AG10803 (cell line): Measurements from ENCODE around the gene FAR1.

ENCODE experiments used
- DNase-seq: peaks from one replicate; pipeline ENCODE4 v3.0.0; 2010; ENCODE audit warnings: low read depth
- H3K4me3 ChIP-seq: 2 replicates; pipeline ENCODE4 v1.5.1; 2011; ENCODE audit warnings: mild to moderate bottlenecking, low read length, control low read depth
- TF ChIP-seq, protein P1 (sequence below): conservative IDR thresholded peaks from 2 replicates; pipeline ENCODE4 v1.5.1; 2011; ENCODE audit warnings: mild to moderate bottlenecking, low read length, control low read depth, inconsistent platforms

FAR1 gene

DNA sequence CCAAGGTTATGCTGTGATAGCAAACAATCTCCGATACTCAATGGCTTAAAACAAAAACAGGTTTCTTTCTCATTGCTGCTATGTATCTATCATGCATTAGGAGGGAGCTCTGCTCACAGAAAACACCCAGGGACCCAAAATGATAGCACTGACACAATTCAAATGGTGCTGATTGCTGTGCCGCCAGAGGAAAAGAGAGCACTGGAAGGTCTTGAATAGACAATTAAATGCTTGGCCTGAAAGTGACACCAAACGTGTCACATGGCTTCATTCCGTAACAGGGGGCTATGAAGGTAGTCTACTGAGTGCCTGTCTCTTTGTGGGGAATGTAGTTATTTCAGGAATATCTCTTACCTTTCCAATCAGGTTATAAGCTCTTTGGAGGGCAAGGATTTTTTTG, 94.2 kb downstream of the FAR1 start:
- no peak for DNase-seq
- TF ChIP-seq, protein P1, sequence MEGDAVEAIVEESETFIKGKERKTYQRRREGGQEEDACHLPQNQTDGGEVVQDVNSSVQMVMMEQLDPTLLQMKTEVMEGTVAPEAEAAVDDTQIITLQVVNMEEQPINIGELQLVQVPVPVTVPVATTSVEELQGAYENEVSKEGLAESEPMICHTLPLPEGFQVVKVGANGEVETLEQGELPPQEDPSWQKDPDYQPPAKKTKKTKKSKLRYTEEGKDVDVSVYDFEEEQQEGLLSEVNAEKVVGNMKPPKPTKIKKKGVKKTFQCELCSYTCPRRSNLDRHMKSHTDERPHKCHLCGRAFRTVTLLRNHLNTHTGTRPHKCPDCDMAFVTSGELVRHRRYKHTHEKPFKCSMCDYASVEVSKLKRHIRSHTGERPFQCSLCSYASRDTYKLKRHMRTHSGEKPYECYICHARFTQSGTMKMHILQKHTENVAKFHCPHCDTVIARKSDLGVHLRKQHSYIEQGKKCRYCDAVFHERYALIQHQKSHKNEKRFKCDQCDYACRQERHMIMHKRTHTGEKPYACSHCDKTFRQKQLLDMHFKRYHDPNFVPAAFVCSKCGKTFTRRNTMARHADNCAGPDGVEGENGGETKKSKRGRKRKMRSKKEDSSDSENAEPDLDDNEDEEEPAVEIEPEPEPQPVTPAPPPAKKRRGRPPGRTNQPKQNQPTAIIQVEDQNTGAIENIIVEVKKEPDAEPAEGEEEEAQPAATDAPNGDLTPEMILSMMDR = no peak

DNA sequence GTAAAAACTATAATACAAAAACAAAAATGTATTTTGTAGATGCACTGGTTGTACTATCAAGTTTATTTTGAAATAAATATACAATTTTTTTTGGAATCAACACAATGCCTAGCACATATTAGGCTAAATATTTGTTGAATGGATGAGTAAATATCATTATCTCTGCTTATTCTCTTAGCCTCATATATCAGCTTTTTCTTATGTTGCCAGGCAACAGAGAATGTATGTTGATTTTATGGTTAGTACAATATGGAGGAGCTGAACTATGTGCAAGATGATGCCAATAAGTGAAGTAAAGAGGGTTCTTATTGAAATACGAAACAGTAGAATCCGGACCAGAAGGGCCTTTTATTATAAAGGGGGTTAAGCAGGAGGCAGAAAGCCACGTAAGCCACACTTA, 94.9 kb downstream of the FAR1 start:
- DNase-seq = no peak
- no peak overlapping the region for H3K4me3 ChIP-seq
- TF ChIP-seq, protein P1 = no peak

More for the DNA sequence above, 94.2 kb downstream of the FAR1 start:
- no peak overlapping the region for H3K4me3 ChIP-seq

DNA sequence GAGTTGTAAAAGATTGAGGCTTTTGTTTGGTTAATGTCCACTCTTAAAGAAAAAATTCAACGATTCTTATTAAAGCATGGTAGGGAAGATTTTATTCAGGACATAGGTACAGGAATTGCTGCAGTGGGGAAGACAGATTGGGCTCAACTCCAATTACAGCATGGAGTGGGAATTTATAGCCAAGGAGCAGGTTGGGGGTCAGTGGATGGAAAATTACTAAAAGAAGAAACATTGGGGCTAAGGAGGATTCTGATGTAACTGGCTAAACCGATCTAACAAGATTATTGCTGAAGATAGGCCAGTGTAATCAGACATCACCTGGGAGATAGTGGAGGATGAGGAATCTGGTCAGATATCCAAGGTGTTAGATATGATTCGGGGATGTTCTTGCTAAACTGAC, 97.4 kb downstream of the FAR1 start:
- TF ChIP-seq, protein P1 = no peak
- DNase-seq = no peak
- H3K4me3 ChIP-seq = no peak overlapping the region

DNA sequence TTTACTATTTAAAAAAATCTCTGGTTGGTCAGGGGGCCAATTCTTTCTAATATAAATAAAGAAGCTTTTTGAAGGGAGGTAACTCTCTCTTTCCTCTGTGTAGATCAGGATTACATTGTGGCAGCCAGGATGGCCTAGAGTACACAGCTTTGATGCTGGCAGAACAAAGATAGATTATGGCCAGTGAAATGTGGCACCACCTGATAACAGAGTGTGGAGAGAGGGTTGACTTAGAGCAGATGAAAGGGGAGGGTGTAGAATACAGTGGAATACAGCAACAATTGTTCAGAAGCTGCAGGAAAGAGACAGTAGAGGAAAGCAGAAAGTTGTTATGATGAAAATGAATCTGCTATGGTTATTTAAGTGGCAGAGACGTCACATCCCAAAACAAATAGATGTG, 99.0 kb downstream of the FAR1 start:
- TF ChIP-seq, protein P1 = no peak
- H3K4me3 ChIP-seq = no peak overlapping the region
- DNase-seq = no peak

DNA sequence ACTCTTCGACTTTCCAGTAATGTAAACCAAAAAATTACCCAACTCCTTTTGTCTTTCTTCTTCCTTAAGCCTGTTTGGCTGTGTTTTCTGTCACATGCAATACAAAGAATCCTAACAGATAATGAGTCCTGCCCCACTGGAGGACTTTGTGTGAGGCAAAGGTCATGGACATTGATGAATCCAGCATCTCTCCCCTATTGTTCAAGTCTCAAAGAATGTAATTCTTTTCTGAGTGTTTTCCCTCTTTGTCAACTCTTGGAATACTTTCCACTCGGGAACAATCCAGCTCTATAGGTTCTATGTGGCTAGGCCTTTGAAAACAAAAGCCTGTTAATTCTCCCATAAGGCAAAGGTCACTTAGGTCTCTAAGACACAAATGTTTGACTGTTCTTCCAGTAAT, 100.7 kb downstream of the FAR1 start:
- no peak overlapping the region for H3K4me3 ChIP-seq
- DNase-seq = no peak
- TF ChIP-seq, protein P1 = no peak

DNA sequence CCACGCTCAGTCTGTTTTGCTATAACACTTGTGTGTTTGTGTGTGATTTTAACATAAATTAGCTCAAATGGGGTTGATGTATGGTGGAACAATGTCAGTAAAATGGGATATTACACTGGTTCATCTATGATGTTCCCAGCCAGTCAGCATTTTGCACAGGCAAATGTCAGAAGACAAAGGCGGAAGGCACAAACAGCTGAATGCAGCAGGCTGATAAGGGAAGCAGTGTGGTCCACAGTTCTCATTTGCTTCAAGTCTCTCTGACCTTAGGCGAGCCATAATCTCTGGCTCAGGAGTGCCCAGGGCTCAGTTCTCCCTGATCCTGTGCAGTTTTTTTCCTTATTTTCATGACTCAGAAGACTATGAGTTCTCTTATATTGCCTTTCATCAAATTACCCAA, 102.7 kb downstream of the FAR1 start:
- no peak for DNase-seq
- TF ChIP-seq, protein P1 = no peak
- no peak overlapping the region for H3K4me3 ChIP-seq

DNA sequence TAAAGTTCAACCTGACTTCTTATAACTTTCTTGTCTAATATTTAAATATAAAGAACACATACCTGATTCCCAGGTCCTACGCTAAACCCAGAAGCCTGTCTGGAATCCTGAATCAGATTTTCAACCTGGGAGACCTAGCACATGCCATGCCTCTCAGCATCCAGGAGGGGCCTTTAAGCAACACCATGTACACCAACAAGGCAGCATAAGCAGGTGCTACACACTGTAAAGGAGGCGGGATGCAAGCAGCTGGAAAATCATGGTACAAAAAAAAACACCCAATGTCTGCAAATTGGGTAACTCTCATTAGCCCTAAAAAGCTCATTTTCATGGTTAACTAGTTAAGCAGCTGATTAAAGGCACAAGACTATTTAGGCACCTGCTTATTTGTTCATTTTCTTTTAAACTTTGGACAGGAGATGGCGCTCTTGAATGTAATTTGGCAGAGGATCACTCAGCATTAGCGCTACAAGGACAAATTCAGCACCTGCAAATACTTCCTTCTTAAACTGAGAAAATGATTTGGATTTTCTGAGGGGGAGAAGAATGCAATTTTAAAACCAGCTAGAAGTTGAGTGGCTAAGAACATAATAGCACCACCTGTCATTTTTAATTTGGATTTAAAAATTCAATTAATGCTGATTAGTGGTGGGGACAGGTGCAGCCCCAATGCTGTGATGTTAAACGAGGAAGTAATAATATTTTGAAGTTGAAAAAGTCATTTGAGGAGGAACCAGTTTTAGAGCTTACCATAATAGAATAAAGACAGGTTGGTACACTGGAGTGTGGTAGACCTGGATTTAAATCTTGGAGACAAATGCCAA, 104.0 kb downstream of the FAR1 start:
- DNase-seq = peak; percentile 56
- H3K4me3 ChIP-seq = no peak overlapping the region
- TF ChIP-seq, protein P1 = peak; percentile 43
